Stimulated activated CD4-positive, alpha-beta T cell treated with anti-CD3 and anti-CD28 coated beads, Interleukin-15, amount 100 ng/mL, for 24 hours (primary cell): Measurements from ENCODE around the gene MAP1S.

Source experiments
- DNase-seq: peaks from one replicate; pipeline ENCODE4 v3.0.0-alpha.2; 2020

MAP1S gene

GRCh38 chr19:17737690-17738153 lies 18.4 kb downstream of the MAP1S start:
- no peak for DNase-seq

GRCh38 chr19:17739121-17739875 lies 20.0 kb downstream of the MAP1S start:
- DNase-seq, result no peak

GRCh38 chr19:17741456-17741855 lies 22.2 kb downstream of the MAP1S start:
- DNase-seq, result no peak

- no peak for DNase-seq
Measured at GRCh38 chr19:17743874-17744580, 24.7 kb downstream of the MAP1S start.

- DNase-seq, result peak; percentile 96
Measured at GRCh38 chr19:17747205-17748098, 28.2 kb downstream of the MAP1S start.

- no peak for DNase-seq
Measured at GRCh38 chr19:17748884-17749638, 29.8 kb downstream of the MAP1S start.

GRCh38 chr19:17749912-17750317 lies 30.6 kb downstream of the MAP1S start:
- peak; percentile 62 for DNase-seq

GRCh38 chr19:17751103-17751911 lies 32.0 kb downstream of the MAP1S start, which contains the start of gene FCHO1:
FCHO1 (plus strand) TSS chr19:17751477; CDS start chr19:17755165, 3,688 bp downstream.
- peak; percentile 91 for DNase-seq

GRCh38 chr19:17751912-17752273 lies 32.6 kb downstream of the MAP1S start:
- no peak for DNase-seq

GRCh38 chr19:17752865-17753639 lies 33.8 kb downstream of the MAP1S start:
- no peak for DNase-seq

- DNase-seq, result no peak
Measured at GRCh38 chr19:17753976-17754375, 34.7 kb downstream of the MAP1S start.

GRCh38 chr19:17754634-17755442 lies 35.6 kb downstream of the MAP1S start:
- DNase-seq, result no peak

GRCh38 chr19:17755443-17755890 lies 36.2 kb downstream of the MAP1S start:
- no peak for DNase-seq

GRCh38 chr19:17755977-17756670 lies 36.8 kb downstream of the MAP1S start:
- peak; percentile 44 for DNase-seq

GRCh38 chr19:17757125-17757524 lies 37.8 kb downstream of the MAP1S start:
- DNase-seq, result no peak

- DNase-seq, result no peak
Measured at GRCh38 chr19:17758515-17758914, 39.2 kb downstream of the MAP1S start.

- no peak for DNase-seq
Measured at GRCh38 chr19:17761148-17761547, 41.9 kb downstream of the MAP1S start.

- DNase-seq, result peak; percentile 50
Measured at GRCh38 chr19:17762505-17763229, 43.4 kb downstream of the MAP1S start.
